A549 (cell line): Measurements from ENCODE around the gene TGFBI. TPM values are rescaled to one million over a fixed set of nuclear protein-coding genes. Genes with fewer than 3 reads are reported as not detected.

Source experiments
- ATAC-seq, 2 experiments: fragments of 200-7000 bp in 1 of 2; fragments of >200 bp in 1 of 2; cut with Nextera tagmentation in 1 of 2; cut with Tn5 transposase in 1 of 2; 3 replicates each; pipeline versions ENCODE4 v1.8.0 to v1.9.1; 2018 to 2020; ENCODE audit warnings: mild to moderate bottlenecking in 1 of 2, moderate library complexity in 1 of 2
- CTCF ChIA-PET: fragments of 300-600 bp; sonication (Branson Sonifier 250); formaldehyde crosslinking; extraction: SDS; loops from one replicate; lab custom pipeline; 2021; ENCODE audit warnings: antibody characterized with exemption, inconsistent platforms; lab: Yijun Ruan, JAX
- POLR2A ChIA-PET: fragments of 350-600 bp; formaldehyde crosslinking; extraction: SDS; loops from one replicate; lab custom pipeline; 2021; ENCODE audit warnings: antibody characterized with exemption, inconsistent platforms; lab: Yijun Ruan, JAX
- DNase-seq, 2 experiments: peaks; one replicate each; pipeline versions ENCODE4 v3.0.0 to v3.0.0-alpha.2; 2011 to 2016; ENCODE audit warnings: low read depth in 1 of 2, low spot score in 1 of 2
- FAIRE-seq: peaks from 2 replicates; lab custom pipeline; 2011; peaks lifted over from hg19 to GRCh38; lab: Jason Lieb, UNC
- H3K27ac ChIP-seq, 2 experiments: fragments of >200 bp; sonication (Bioruptor Twin); formaldehyde crosslinking; 3 replicates each; pipeline ENCODE4 v1.5.1; 2016 to 2017
- H3K4me1 ChIP-seq: fragments of >200 bp; sonication (Bioruptor Twin); formaldehyde crosslinking; 3 replicates; pipeline ENCODE4 v1.6.1; 2016
- H3K4me2 ChIP-seq: fragments of >200 bp; sonication (Bioruptor Twin); formaldehyde crosslinking; 3 replicates; pipeline ENCODE4 v1.6.1; 2016
- H3K4me3 ChIP-seq: fragments of >200 bp; sonication (Bioruptor Twin); formaldehyde crosslinking; 3 replicates; pipeline ENCODE4 v1.5.1; 2016
- H3K9me3 ChIP-seq: fragments of >200 bp; sonication (Bioruptor Twin); formaldehyde crosslinking; 3 replicates; pipeline ENCODE4 v1.6.1; 2016
- CEBPB ChIP-seq, 2 experiments: fragments of >200 bp in 1 of 2; sonication (Bioruptor Twin) in 1 of 2; formaldehyde crosslinking in 1 of 2; IDR thresholded peaks; 2 replicates each; pipeline ENCODE4 v1.6.1; 2012 to 2016
- EHF ChIP-seq: fragments of 250-450 bp; sonication (Bioruptor Pico); IDR thresholded peaks from 2 replicates; pipeline ENCODE4 v1.5.0; 2020; ENCODE audit warnings: mild to moderate bottlenecking
- EP300 ChIP-seq, 2 experiments: fragments of >200 bp; sonication (Bioruptor Twin); formaldehyde crosslinking; IDR thresholded peaks; 2 replicates in 1 of 2; 3 replicates in 1 of 2; pipeline ENCODE4 v1.6.1; 2016 to 2017
- HES2 ChIP-seq: fragments of >200 bp; sonication (Bioruptor Twin); formaldehyde crosslinking; IDR thresholded peaks from 2 replicates; pipeline ENCODE4 v1.6.1; 2016
- HOXB13 ChIP-seq: fragments of 250-450 bp; sonication (Bioruptor Pico); IDR thresholded peaks from 2 replicates; pipeline ENCODE4 v1.5.0; 2020; ENCODE audit warnings: low read depth, mild to moderate bottlenecking, moderate library complexity
- JUN ChIP-seq, 2 experiments: fragments of >200 bp; sonication (Bioruptor Twin); formaldehyde crosslinking; IDR thresholded peaks; 2 replicates in 1 of 2; 3 replicates in 1 of 2; pipeline ENCODE4 v1.6.1; 2016 to 2017
- JUNB ChIP-seq: fragments of >200 bp; sonication (Bioruptor Twin); formaldehyde crosslinking; IDR thresholded peaks from 2 replicates; pipeline ENCODE4 v1.6.1; 2016
- KDM5A ChIP-seq: fragments of 200-600 bp; sonication (generic); IDR thresholded peaks from 2 replicates; pipeline ENCODE4 v1.6.1; 2016; ENCODE audit warnings: antibody characterized with exemption, mild to moderate bottlenecking
- MAZ ChIP-seq: fragments of 150-350 bp; IDR thresholded peaks from 2 replicates; pipeline ENCODE4 v1.6.1; 2014; ENCODE audit warnings: antibody characterized with exemption, low read depth, low read length, borderline replicate concordance
- NFE2L2 ChIP-seq: fragments of 150-350 bp; conservative IDR thresholded peaks from 2 replicates; pipeline ENCODE4 v1.6.1; 2014; ENCODE audit warnings: low read length
- NPAS2 ChIP-seq: fragments of 250-450 bp; sonication (Bioruptor Pico); IDR thresholded peaks from 2 replicates; pipeline ENCODE4 v1.8.0; 2022; ENCODE audit warnings: mild to moderate bottlenecking, moderate library complexity, borderline replicate concordance
- POLR2AphosphoS2 ChIP-seq: conservative IDR thresholded peaks from 2 replicates; pipeline ENCODE4 v1.6.1; 2012; ENCODE audit warnings: low read length, improper control_type of control experiment, inconsistent platforms
- RAD21 ChIP-seq, 2 experiments: fragments of >200 bp in 1 of 2; sonication (Bioruptor Twin) in 1 of 2; formaldehyde crosslinking in 1 of 2; IDR thresholded peaks in 1 of 2; conservative IDR thresholded peaks in 1 of 2; 2 replicates in 1 of 2; 3 replicates in 1 of 2; pipeline ENCODE4 v1.6.1; 2012 to 2018; ENCODE audit warnings: inconsistent platforms in 1 of 2
- RCOR1 ChIP-seq: fragments of 150-350 bp; IDR thresholded peaks from 2 replicates; pipeline ENCODE4 v1.6.1; 2014; ENCODE audit warnings: antibody characterized with exemption, low read length, low read depth
- SMC3 ChIP-seq: fragments of >200 bp; sonication (Bioruptor Twin); formaldehyde crosslinking; IDR thresholded peaks from 3 replicates; pipeline ENCODE4 v1.6.1; 2018; ENCODE audit warnings: inconsistent platforms
- SREBF2 ChIP-seq: fragments of 450-650 bp; IDR thresholded peaks from 2 replicates; pipeline ENCODE4 v1.6.1; 2014; ENCODE audit warnings: mild to moderate bottlenecking, moderate library complexity
- WGBS: methylation state at CpG from one replicate; pipeline ENCODE4 v1.1.6; 2017; ENCODE audit errors: missing lambda C conversion rate; 5-methylcytosine and 5-hydroxymethylcytosine counted together
- polyA plus RNA-seq, 4 experiments: library from polyadenylated mRNA; depleted of rRNA in 3 of 4; stranded (reverse); fragments of >200 nt; fragmentation: RNase III in 1 of 4; extraction: RNeasy Plus Mini Kit Qiagen cat#74134 plus additional on column Dnase treatment in 1 of 4; gene quantifications; 2 replicates in 3 of 4; 3 replicates in 1 of 4; pipeline ENCODE4 v1.2.3, GENCODE V29; 2011 to 2017
- TF ChIP-seq, protein P1 (sequence below): fragments of >200 bp; sonication (Bioruptor Twin); formaldehyde crosslinking; IDR thresholded peaks from 3 replicates; pipeline ENCODE4 v1.6.1; 2016

TGFBI gene
- polyA plus RNA-seq, 2 of the 4 experiments (the other 2 are of a cell fraction), result 1,135 to 1,859 TPM

DNA sequence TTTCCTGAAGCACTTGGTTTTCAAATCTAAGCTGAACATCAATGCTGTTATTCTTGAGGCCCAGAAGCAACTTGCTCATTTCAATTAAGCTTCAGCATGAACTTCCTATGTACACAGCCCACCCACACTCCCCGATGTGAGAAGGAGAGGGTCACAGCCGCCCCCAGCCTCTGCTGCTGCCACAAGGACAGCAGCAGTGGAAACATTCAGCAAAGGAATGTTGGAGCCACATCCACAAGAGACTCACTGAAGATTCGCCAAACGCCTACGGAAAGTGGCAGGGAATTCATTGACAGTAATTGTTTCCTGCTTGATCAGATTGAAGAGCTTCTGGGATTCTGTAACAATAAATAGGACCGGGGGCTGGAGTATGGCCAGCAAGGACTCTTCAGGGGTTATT, 2.9 kb downstream of the TGFBI start:
- Histone ChIP-seq H3K4me3 (peak overlapping the region; percentile 97), H3K4me2 (peak overlapping the region; percentile 98), H3K27ac (peak overlapping the region; percentile 99 to 100), H3K4me1 (peaks cover 79% of the 10 kb centered on the region), H3K9me3 (no peaks in the 10 kb centered on the region)
- ATAC-seq (no peak), FAIRE-seq (peak; percentile 7), DNase-seq (no peak)
- POLR2A ChIA-PET, result interaction anchor here (1.2 to 2.8 kb wide), 9 partner anchors 13 to 102 kb away, joined by 3 to 13 read pairs (median 8); no protein-coding TSS in a partner anchor
- WGBS, result 65% methylated on average over 6 of the region's 6 CpGs
- CTCF ChIA-PET, result interaction anchor here (1.0 to 12.3 kb wide), 10 partner anchors 10 to 139 kb away, joined by 3 to 79 read pairs (median 4); no protein-coding TSS in a partner anchor
- no peak for TF ChIP-seq RAD21 (conservative IDR thresholded peaks at IDR 0.05 in 1 of 2, IDR thresholded peaks at IDR 0.05 in 1 of 2)
- TF ChIP-seq JUN (IDR thresholded peaks at IDR 0.05), result peak in 1 of 2 experiments; percentile 29; a peak in 2 of 5 replicates

DNA sequence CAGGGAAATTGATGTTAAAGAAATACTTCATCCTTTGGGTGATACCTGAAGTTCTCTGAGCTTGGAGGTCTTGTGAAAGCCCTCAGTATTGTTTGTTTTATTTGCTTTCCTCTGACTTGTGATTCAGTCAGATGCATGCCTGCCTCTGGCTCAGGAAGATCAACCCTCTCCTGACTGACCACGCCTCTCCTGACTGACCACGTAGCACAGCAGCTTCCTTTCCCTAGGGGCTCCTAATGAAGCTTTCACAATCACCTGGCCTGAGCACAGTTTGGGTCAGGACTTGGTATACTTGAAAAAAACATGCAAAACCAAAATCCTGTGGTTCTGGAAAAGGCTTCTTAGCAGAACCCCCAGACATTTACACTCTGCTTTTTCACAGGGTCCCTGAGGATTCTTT, 3.8 kb downstream of the TGFBI start:
- Histone ChIP-seq H3K27ac (peak overlapping the region; percentile 99 to 100), H3K4me1 (peaks cover 81% of the 10 kb centered on the region), H3K4me3 (peak overlapping the region; percentile 97), H3K4me2 (peak overlapping the region; percentile 98), H3K9me3 (no peaks in the 10 kb centered on the region)
- TF ChIP-seq HOXB13 (CRISPR knock-in tag) (no peak), CEBPB (IDR thresholded peaks at IDR 0.05) (peak in 1 of 2 experiments; percentile 14; a peak in 1 of 4 replicates), JUN (IDR thresholded peaks at IDR 0.05) (peak in 1 of 2 experiments; percentile 70; a peak in 2 of 5 replicates), SMC3 (peak; percentile 18; the same call in 1 of the 3 replicates), JUNB (peak; percentile 28; the same call in 1 of the 2 replicates)
- TF ChIP-seq, protein P1, sequence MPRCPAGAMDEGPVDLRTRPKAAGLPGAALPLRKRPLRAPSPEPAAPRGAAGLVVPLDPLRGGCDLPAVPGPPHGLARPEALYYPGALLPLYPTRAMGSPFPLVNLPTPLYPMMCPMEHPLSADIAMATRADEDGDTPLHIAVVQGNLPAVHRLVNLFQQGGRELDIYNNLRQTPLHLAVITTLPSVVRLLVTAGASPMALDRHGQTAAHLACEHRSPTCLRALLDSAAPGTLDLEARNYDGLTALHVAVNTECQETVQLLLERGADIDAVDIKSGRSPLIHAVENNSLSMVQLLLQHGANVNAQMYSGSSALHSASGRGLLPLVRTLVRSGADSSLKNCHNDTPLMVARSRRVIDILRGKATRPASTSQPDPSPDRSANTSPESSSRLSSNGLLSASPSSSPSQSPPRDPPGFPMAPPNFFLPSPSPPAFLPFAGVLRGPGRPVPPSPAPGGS, result peak; percentile 8; the same call in 1 of the 3 replicates
- peak in 1 of 2 experiments; percentile 69 for DNase-seq
- CTCF ChIA-PET, result interaction anchor here (0.7 to 12.3 kb wide), 8 partner anchors 13 to 140 kb away, joined by 3 to 79 read pairs (median 4); no protein-coding TSS in a partner anchor
- FAIRE-seq, result no peak
- ATAC-seq, result peak in 1 of 2 experiments; percentile 25; a peak in 4 of 6 replicates
- POLR2A ChIA-PET, result interaction anchor here (0.8 to 2.8 kb wide), 9 partner anchors 13 to 103 kb away, joined by 3 to 13 read pairs (median 6); no protein-coding TSS in a partner anchor
- 24% methylated on average over 2 of the region's 2 CpGs for WGBS

- 17% methylated on average over 1 of the region's 1 CpG for WGBS
- ATAC-seq (no peak), FAIRE-seq (no peak), DNase-seq (no peak)
- H3K9me3 ChIP-seq, result no peaks in the 10 kb centered on the region
- peaks cover 81% of the 10 kb centered on the region for H3K4me1 ChIP-seq
- peak overlapping the region; percentile 99 to 100 for H3K27ac ChIP-seq
- H3K4me2 ChIP-seq, result peak overlapping the region; percentile 98
- no peak for TF ChIP-seq SMC3
- TF ChIP-seq JUN (IDR thresholded peaks at IDR 0.05), result peak in 1 of 2 experiments; percentile 26; a peak in 1 of 5 replicates
- TF ChIP-seq RCOR1, result no peak
- POLR2A ChIA-PET, result interaction anchor here (0.8 to 2.8 kb wide), 7 partner anchors 9 to 103 kb away, joined by 3 to 13 read pairs (median 8); no protein-coding TSS in a partner anchor
- CTCF ChIA-PET, result interaction anchor here (0.7 to 12.3 kb wide), 5 partner anchors 20 to 88 kb away, joined by 3 to 79 read pairs (median 18); no protein-coding TSS in a partner anchor
- peak overlapping the region; percentile 97; the same call in 2 of the 3 replicates for H3K4me3 ChIP-seq
These were observed 4.4 kb downstream of the TGFBI start for GRCh38 chr5:136033234-136033633.

- ChIA-PET POLR2A (interaction anchor here (1.1 to 2.0 kb wide), 3 partner anchors 8 to 40 kb away, joined by 3 to 8 read pairs (median 5); no protein-coding TSS in a partner anchor), CTCF (interaction anchor here (0.6 to 12.3 kb wide), 6 partner anchors 10 to 178 kb away, joined by 3 to 79 read pairs (median 10); no protein-coding TSS in a partner anchor)
These were observed 5.1 kb downstream of the TGFBI start for GRCh38 chr5:136033848-136034247.

More at GRCh38 chr5:136033848-136034247, 5.1 kb downstream of the TGFBI start:
- H3K4me1 ChIP-seq, result peaks cover 84% of the 10 kb centered on the region
- H3K27ac ChIP-seq, result peak overlapping the region; percentile 99 to 100
- TF ChIP-seq MAZ (no peak), JUN (IDR thresholded peaks at IDR 0.05) (no peak), EP300 (IDR thresholded peaks at IDR 0.05) (no peak), HES2 (no peak), NPAS2 (CRISPR knock-in tag) (no peak), POLR2AphosphoS2 (no peak), NFE2L2 (no peak), EHF (CRISPR knock-in tag) (no peak), SREBF2 (no peak), JUNB (no peak), KDM5A (no peak)
- WGBS, result 88% methylated on average over 5 of the region's 5 CpGs
- peak overlapping the region; percentile 98 for H3K4me2 ChIP-seq
- no peaks in the 10 kb centered on the region for H3K9me3 ChIP-seq
- 0 out of 3 replicates have a peak overlapping the region, but pooled peaks have one; percentile 1 for H3K4me3 ChIP-seq
- DNase-seq (no peak), FAIRE-seq (no peak), ATAC-seq (no peak)
